ENCODE measurements around the gene OAS1. TPM values are rescaled to one million over a fixed set of nuclear protein-coding genes. Genes with fewer than 3 reads are reported as not detected.
"Not testable (repeated sequence)": the region's sequence is repeated elsewhere in the genome, so short reads cannot be mapped to it uniquely, and the experiment has no call there.

Gene OAS1
- total RNA-seq, 1 experiment from 2014 or later: 4.8 TPM

DNA sequence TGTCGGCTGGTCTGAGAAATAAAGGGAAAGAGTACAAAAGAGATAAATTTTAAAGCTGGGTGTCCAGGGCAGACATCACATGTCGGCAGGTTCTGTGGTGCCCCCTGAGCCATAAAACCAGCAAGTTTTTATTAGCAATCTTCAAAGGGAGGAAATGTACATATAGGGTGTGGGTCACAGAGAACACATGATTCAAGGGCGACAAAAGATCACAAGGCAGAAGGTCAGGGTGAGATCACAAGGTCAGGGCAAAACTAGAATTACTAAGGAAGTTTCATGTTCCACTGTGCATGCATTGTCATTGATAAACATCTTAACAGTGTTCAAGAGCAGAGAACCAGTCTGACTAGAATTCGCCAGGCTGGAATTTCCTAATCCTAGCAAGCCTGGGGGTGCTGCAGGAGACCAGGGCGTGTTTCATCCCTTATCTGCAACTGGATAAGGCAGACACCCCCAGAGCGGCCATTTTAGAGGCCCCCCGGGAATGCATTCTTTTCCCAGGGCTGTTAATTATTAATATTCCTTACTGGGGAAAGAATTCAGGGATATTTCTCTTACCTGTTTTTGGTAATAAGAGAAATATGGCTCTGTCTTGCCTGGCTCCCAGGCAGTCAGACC is 19.8 kb downstream of the OAS1 start:
- in situ Hi-C loops (cut with HindIII; ENCODE audit: low pct_unique_long_range_greater_than_20kb, low sequenced_read_pairs); DNase-seq (ENCODE audit: low read depth, low spot score): not testable (repeated sequence)

DNA sequence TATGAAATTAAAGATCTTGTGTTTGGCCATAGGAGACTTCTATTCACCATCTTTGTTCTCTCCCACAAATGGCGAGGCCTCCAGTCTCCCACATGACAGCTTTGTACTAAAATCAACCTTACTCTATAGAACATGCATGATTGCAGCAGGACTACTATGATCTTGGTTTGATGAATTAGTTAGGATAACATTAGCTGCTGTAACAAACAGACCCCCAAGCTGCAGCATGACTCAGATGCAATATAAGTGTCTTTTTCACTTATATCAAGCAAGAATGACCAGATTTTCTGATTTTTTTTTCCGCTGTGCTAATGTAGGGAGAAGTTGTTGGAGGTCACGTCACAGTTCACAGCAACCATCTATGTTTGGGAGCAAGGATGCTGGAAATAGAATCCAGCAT is 20.7 kb downstream of the OAS1 start:
- in situ Hi-C loops (cut with HindIII; ENCODE audit: low pct_unique_long_range_greater_than_20kb, low sequenced_read_pairs): no loop called here
- no peak for DNase-seq (ENCODE audit: low read depth, low spot score)

DNA sequence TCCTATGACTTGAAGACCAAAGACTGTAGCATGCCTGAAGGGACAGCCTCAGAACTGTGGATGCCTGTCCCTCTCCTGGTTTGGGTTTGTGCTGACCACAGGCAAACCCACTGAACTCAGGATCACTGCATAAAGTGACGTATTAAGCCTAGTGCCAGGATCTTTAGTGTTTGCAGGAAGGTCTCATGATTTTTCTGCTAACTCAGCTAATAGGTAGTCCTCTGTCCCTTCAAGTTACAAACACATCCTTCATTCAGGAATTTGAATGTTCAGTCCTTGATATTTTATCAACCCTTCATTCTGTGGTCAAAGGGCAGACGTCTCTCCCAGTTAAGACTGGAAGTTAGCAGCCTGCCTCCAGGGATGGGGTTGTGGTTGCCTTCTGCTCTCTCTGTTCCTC is 21.2 kb downstream of the OAS1 start:
- DNase-seq (ENCODE audit: low read depth, low spot score): no peak
- in situ Hi-C loops (cut with HindIII; ENCODE audit: low pct_unique_long_range_greater_than_20kb, low sequenced_read_pairs): no loop called here

- DNase-seq (ENCODE audit: low read depth, low spot score): peak; percentile 8
- in situ Hi-C loops (cut with HindIII; ENCODE audit: low pct_unique_long_range_greater_than_20kb, low sequenced_read_pairs): no loop called here
These were observed 22.2 kb downstream of the OAS1 start for GRCh38 chr12:112928978-112929377.

GRCh38 chr12:112929715-112930114 is 23.0 kb downstream of the OAS1 start:
- in situ Hi-C loops (cut with HindIII; ENCODE audit: low pct_unique_long_range_greater_than_20kb, low sequenced_read_pairs): no loop called here
- DNase-seq (ENCODE audit: low read depth, low spot score): no peak

DNA sequence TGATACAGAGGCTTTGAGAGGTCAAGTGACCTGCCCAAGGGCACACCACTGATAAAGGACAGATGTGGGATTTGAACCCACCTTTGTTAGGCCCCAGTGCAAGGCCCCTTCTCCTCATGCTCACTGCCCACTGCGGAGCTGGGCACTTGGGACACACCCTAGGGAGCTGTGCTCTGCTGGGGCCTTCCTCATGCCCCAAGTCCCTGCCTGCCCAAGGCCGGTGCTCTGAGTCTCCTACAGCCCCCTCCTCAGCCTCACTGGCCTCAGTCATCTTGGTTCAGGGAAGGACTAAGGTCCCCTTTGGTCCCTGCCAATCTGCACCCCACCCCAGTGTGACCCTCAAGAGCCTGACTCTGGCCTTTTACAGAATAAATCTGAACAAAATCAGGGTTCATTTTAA is 23.6 kb downstream of the OAS1 start:
- in situ Hi-C loops (cut with HindIII; ENCODE audit: low pct_unique_long_range_greater_than_20kb, low sequenced_read_pairs): no loop called here

GRCh38 chr12:112932485-112933128 is 25.8 kb downstream of the OAS1 start:
- no peak for DNase-seq (ENCODE audit: low read depth, low spot score)
- in situ Hi-C loops (cut with HindIII; ENCODE audit: low pct_unique_long_range_greater_than_20kb, low sequenced_read_pairs): no loop called here

More for the DNA sequence above, 23.6 kb downstream of the OAS1 start:
- no peak for DNase-seq (ENCODE audit: low read depth, low spot score)

DNA sequence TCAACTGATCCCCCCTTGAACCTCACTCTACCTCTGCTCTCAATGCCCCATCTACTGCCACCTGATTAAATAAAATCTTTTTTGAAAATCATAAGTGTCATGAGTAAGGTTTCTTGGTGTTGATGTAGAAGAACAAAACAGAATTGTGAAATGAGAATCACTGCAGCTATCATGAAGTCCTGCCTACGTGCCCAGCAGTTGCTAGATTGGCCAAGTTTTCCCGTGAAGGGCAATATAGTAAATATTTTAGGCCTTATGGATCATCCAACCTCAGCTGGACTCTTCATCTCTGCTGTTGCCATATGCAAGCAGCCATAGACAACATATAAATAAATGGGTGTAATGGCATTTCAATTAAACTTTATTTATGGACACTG is 26.4 kb downstream of the OAS1 start:
- in situ Hi-C loops (cut with HindIII; ENCODE audit: low pct_unique_long_range_greater_than_20kb, low sequenced_read_pairs): no loop called here
- DNase-seq (ENCODE audit: low read depth, low spot score): no peak

DNA sequence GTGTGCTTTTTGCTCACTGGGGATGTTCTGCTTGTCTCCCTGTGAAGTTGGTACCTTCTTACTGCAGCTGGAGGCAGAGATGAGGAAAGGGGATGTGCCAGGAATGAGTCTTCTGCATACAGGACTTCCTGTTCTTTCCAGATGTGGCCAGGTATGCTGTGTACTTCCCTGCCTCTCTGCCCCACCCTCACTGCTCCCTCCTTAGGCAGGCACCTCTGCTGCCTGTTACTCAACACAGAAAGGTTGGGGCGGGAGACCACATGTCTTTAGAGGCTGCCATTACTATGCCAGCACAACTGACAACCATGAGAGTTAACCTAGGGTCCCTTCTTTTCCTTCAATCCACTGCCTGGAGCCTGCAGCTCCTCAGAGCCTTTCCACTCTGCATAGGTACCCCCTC is 29.5 kb downstream of the OAS1 start:
- in situ Hi-C loops (cut with HindIII; ENCODE audit: low pct_unique_long_range_greater_than_20kb, low sequenced_read_pairs): no loop called here
- no peak for DNase-seq (ENCODE audit: low read depth, low spot score)

DNA sequence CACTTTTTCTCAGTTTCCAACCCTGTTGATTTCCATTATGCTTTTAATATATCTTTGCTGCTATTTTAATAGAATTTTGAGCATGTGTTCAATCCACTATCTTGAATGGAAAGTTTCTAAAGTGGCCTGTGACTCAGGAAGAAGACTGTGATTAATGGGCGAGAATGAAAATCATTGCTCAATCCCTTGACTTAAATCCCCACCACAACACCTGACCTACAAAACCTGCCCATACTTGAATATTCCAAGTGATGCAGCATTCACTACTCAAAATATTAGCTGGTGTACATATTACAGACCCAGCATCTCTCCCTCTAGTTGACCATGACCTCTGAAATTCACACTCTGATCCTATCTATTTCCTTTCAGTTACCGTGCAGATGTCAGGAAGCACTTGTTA is 30.2 kb downstream of the OAS1 start:
- in situ Hi-C loops (cut with HindIII; ENCODE audit: low pct_unique_long_range_greater_than_20kb, low sequenced_read_pairs): no loop called here
- no peak for DNase-seq (ENCODE audit: low read depth, low spot score)

- peak; percentile 77 for DNase-seq (ENCODE audit: low read depth, low spot score)
- in situ Hi-C loops (cut with HindIII; ENCODE audit: low pct_unique_long_range_greater_than_20kb, low sequenced_read_pairs): no loop called here
These were observed 31.3 kb downstream of the OAS1 start, which contains the start of gene OAS3 for GRCh38 chr12:112937741-112938719. Gene OAS3 (plus strand): TSS chr12:112938474. CDS start chr12:112938531, 57 bp downstream.

GRCh38 chr12:112938751-112939150 is 32.0 kb downstream of the OAS1 start:
- in situ Hi-C loops (cut with HindIII; ENCODE audit: low pct_unique_long_range_greater_than_20kb, low sequenced_read_pairs): no loop called here

DNA sequence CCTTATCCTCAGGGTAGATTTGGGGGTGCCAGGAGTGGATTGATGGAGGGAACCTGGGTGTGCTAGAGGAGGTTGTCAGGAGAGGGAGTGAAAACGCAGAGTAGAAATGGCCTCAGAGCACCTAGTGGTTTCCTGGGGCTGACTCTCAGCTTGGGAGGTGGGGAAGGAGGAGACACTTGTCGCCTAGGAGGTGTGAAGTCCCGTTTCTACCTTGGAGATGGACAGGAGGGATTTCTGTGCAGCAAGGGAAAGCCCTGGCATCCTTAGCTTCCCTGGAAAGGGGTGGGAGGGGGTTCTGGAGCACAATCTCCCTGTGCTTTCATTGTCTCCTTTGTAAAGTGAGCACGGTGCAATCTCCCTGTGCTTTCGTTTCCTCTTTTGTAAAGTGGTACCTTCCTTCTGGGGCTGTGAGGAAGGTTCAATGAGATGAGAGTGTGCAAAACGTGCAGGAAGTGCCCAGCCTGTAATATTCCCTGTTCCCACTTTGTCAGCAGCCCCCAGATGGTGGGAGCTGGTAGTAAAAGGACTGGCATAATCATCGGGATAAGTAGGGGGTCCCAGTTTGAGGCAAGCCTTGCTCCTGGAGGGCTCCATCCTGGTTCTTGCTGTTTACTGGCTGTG is 33.1 kb downstream of the OAS1 start:
- DNase-seq (ENCODE audit: low read depth, low spot score): no peak
- in situ Hi-C loops (cut with HindIII; ENCODE audit: low pct_unique_long_range_greater_than_20kb, low sequenced_read_pairs): no loop called here

More at GRCh38 chr12:112938751-112939150, 32.0 kb downstream of the OAS1 start:
- no peak for DNase-seq (ENCODE audit: low read depth, low spot score)

DNA sequence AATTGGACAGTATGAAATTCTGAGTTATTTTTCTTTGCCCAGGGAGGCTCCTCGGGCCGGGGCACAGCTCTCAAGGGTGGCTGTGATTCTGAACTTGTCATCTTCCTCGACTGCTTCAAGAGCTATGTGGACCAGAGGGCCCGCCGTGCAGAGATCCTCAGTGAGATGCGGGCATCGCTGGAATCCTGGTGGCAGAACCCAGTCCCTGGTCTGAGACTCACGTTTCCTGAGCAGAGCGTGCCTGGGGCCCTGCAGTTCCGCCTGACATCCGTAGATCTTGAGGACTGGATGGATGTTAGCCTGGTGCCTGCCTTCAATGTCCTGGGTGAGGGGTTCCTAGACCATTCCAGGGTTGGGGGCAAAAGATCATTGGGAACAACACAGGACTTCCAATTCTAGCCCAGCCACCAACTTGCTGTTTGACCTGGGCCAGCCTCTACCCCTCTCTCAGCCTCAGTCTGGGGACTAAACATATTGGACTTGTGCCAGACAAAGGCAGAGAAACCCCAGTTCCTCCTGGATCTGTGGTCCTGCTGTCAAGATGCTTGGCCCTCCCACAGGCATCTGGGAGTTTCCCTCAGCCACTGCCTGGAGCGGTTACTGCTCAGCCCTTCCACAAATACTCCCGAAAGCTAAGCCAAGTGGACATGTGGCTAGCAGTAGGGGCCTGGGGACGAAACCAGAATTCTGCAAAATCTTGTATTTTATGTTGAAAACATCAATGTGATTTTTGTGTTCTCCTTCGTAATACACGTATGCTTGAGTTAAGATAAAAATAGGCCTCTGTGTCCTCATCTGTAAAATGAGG is 35.0 kb downstream of the OAS1 start:
- no peak for DNase-seq (ENCODE audit: low read depth, low spot score)

GRCh38 chr12:112942572-112942971 is 35.8 kb downstream of the OAS1 start:
- DNase-seq (ENCODE audit: low read depth, low spot score): no peak
- in situ Hi-C loops (cut with HindIII; ENCODE audit: low pct_unique_long_range_greater_than_20kb, low sequenced_read_pairs): no loop called here

More for the DNA sequence above, 35.0 kb downstream of the OAS1 start:
- in situ Hi-C loops (cut with HindIII; ENCODE audit: low pct_unique_long_range_greater_than_20kb, low sequenced_read_pairs): no loop called here

GRCh38 chr12:112944024-112944690 is 37.4 kb downstream of the OAS1 start:
- in situ Hi-C loops (cut with HindIII; ENCODE audit: low pct_unique_long_range_greater_than_20kb, low sequenced_read_pairs): no loop called here
- no peak for DNase-seq (ENCODE audit: low read depth, low spot score)

DNA sequence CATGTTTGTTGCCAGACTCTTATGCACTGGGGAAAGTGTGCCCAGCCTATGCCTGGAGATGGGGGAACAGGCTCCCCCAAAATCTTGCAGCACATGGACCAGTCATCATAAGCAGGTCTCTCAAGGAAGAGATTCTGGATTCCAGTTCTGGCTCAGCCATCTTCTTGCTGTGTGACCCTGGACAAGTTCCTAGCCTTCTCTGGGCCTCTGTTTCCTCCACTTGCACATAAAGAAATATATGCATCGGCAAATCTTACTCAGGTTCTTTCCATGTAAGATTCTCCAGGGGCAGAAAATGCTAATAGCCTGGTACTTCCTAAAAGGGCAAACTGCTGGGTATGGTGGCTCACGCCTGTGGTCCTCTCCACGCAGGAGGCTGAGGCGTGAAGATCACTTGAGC is 38.8 kb downstream of the OAS1 start:
- DNase-seq (ENCODE audit: low read depth, low spot score): no peak
- in situ Hi-C loops (cut with HindIII; ENCODE audit: low pct_unique_long_range_greater_than_20kb, low sequenced_read_pairs): no loop called here
